SK-N-DZ (cell line): ENCODE data around the gene NIPBL.
"Not testable (repeated sequence)": the region's sequence is repeated elsewhere in the genome, so short reads cannot be mapped to it uniquely, and the experiment has no call there.

Source experiments
- DNase-seq: peaks from one replicate; pipeline ENCODE4 v3.0.0-alpha.2; 2015; ENCODE audit warnings: low spot score

The NIPBL gene

GRCh38 chr5:36878392-36879082 lies 2.0 kb downstream of the NIPBL start:
- peak; percentile 35 for DNase-seq

- no peak for DNase-seq
Measured at GRCh38 chr5:36879274-36880033, 2.9 kb downstream of the NIPBL start.

GRCh38 chr5:36880761-36881160 lies 4.2 kb downstream of the NIPBL start:
- no peak for DNase-seq

- no peak for DNase-seq
Measured at GRCh38 chr5:36881304-36881703, 4.7 kb downstream of the NIPBL start.

- no peak for DNase-seq
Measured at GRCh38 chr5:36881807-36882206, 5.2 kb downstream of the NIPBL start.

GRCh38 chr5:36882250-36882649 lies 5.7 kb downstream of the NIPBL start:
- DNase-seq, result no peak

- DNase-seq, result no peak
Measured at GRCh38 chr5:36883894-36884462, 7.4 kb downstream of the NIPBL start.

- no peak for DNase-seq
Measured at GRCh38 chr5:36885149-36885548, 8.6 kb downstream of the NIPBL start.

- no peak for DNase-seq
Measured at GRCh38 chr5:36885566-36886485, 9.3 kb downstream of the NIPBL start.

- DNase-seq, result no peak
Measured at GRCh38 chr5:36886791-36887190, 10.2 kb downstream of the NIPBL start.

- DNase-seq, result no peak
Measured at GRCh38 chr5:36887532-36887931, 11.0 kb downstream of the NIPBL start.

- no peak for DNase-seq
Measured at GRCh38 chr5:36888303-36888702, 11.7 kb downstream of the NIPBL start.

GRCh38 chr5:36889264-36889663 lies 12.7 kb downstream of the NIPBL start:
- no peak for DNase-seq

GRCh38 chr5:36891266-36891665 lies 14.7 kb downstream of the NIPBL start:
- no peak for DNase-seq

- DNase-seq, result not testable (repeated sequence)
Measured at GRCh38 chr5:36892085-36892830, 15.7 kb downstream of the NIPBL start.

- no peak for DNase-seq
Measured at GRCh38 chr5:36894954-36895353, 18.4 kb downstream of the NIPBL start.

GRCh38 chr5:36896476-36896875 lies 19.9 kb downstream of the NIPBL start:
- DNase-seq, result no peak

- DNase-seq, result no peak
Measured at GRCh38 chr5:36897616-36898015, 21.0 kb downstream of the NIPBL start.

GRCh38 chr5:36899860-36900259 lies 23.3 kb downstream of the NIPBL start:
- no peak for DNase-seq

GRCh38 chr5:36900283-36900682 lies 23.7 kb downstream of the NIPBL start:
- DNase-seq, result no peak

GRCh38 chr5:36901077-36901476 lies 24.5 kb downstream of the NIPBL start:
- not testable (repeated sequence) for DNase-seq
